ENCODE results near the gene KIF12. TPM values are rescaled to one million over a fixed set of nuclear protein-coding genes. Genes with fewer than 3 reads are reported as not detected.
"Not testable (repeated sequence)": the region's sequence is repeated elsewhere in the genome, so short reads cannot be mapped to it uniquely, and the experiment has no call there.

KIF12 gene
- total and polyA plus RNA-seq, 12 donors = 0.13 to 0.45 TPM; not detected in 10

DNA sequence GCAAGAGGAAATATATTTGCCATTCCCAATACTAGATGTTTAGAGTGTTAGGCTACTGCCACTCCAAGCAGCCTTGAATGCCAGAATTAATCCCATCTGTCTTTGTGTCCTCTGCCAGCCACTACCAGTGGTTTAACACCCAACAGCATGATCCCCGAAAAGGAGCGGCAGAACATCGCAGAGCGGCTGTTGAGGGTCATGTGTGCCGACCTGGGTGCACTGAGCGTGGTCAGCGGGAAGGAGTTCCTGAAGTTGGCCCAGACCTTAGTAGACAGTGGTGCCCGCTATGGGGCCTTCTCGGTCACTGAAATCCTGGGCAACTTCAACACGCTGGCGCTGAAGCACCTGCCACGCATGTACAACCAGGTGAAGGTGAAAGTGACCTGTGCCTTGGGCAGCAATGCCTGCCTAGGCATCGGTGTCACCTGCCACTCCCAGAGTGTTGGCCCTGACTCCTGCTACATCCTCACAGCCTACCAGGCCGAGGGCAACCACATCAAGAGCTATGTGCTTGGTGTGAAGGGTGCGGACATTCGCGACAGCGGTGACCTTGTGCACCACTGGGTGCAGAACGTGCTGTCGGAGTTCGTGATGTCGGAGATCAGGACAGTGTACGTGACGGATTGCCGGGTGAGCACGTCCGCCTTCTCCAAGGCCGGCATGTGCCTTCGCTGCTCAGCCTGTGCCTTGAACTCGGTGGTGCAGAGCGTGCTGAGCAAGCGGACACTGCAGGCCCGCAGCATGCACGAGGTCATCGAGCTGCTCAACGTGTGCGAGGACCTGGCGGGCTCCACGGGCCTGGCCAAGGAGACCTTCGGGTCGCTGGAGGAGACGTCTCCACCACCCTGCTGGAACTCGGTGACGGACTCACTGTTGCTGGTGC, 50.3 kb downstream of the KIF12 start:
- no peaks in the 10 kb centered on the region for H3K27me3 ChIP-seq
- peaks cover 0 to 54% (median 4%) of the 10 kb centered on the region in 9 donors for H3K36me3 ChIP-seq
- no peaks in the 10 kb centered on the region for H3K4me1 ChIP-seq
- 97 to 98% methylated on average over 44 of the region's 44 CpGs for WGBS, 2 donors
- ATAC-seq (no peak), DNase-seq (no peak)
- no peak overlapping the region for H3K27ac ChIP-seq
- H3K4me3 ChIP-seq = no peak overlapping the region
- H3K9me3 ChIP-seq = peaks cover 0 to 13% (median 0%) of the 10 kb centered on the region in 11 donors
- intact Hi-C loops (cut with DNase I) = no loop called here
- TF ChIP-seq, protein P1, sequence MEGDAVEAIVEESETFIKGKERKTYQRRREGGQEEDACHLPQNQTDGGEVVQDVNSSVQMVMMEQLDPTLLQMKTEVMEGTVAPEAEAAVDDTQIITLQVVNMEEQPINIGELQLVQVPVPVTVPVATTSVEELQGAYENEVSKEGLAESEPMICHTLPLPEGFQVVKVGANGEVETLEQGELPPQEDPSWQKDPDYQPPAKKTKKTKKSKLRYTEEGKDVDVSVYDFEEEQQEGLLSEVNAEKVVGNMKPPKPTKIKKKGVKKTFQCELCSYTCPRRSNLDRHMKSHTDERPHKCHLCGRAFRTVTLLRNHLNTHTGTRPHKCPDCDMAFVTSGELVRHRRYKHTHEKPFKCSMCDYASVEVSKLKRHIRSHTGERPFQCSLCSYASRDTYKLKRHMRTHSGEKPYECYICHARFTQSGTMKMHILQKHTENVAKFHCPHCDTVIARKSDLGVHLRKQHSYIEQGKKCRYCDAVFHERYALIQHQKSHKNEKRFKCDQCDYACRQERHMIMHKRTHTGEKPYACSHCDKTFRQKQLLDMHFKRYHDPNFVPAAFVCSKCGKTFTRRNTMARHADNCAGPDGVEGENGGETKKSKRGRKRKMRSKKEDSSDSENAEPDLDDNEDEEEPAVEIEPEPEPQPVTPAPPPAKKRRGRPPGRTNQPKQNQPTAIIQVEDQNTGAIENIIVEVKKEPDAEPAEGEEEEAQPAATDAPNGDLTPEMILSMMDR (IDR thresholded peaks at IDR 0.05) = no peak

GRCh38 chr9:114047717-114048116, 51.4 kb downstream of the KIF12 start:
- H3K36me3 ChIP-seq = peaks cover 0 to 49% (median 4%) of the 10 kb centered on the region in 9 donors
- no peaks in the 10 kb centered on the region for H3K27me3 ChIP-seq
- no peaks in the 10 kb centered on the region for H3K4me1 ChIP-seq
- TF ChIP-seq, protein P1 (IDR thresholded peaks at IDR 0.05) = peak in 4 of 9 donors; percentile 5 to 26 (median 16)
- no peak overlapping the region for H3K4me3 ChIP-seq
- intact Hi-C loops (cut with DNase I) = no loop called here
- DNase-seq (no peak), ATAC-seq (no peak)
- WGBS, 2 donors = 91% methylated on average over 3 of the region's 3 CpGs
- no peak overlapping the region for H3K27ac ChIP-seq
- H3K9me3 ChIP-seq = peaks cover 0 to 21% (median 0%) of the 10 kb centered on the region in 11 donors

- H3K4me3 ChIP-seq = no peak overlapping the region
- intact Hi-C loops (cut with DNase I) = no loop called here
- TF ChIP-seq, protein P1 (IDR thresholded peaks at IDR 0.05) = no peak
- H3K36me3 ChIP-seq = peaks cover 0 to 56% (median 4%) of the 10 kb centered on the region in 9 donors
- no peak overlapping the region for H3K27ac ChIP-seq
- H3K9me3 ChIP-seq = peaks cover 0 to 21% (median 0%) of the 10 kb centered on the region in 11 donors
- no peaks in the 10 kb centered on the region for H3K27me3 ChIP-seq
- 98 to 100% methylated on average over 1 of the region's 1 CpG for whole genome bisulfite sequencing, 2 donors
- no peaks in the 10 kb centered on the region for H3K4me1 ChIP-seq
- DNase-seq (no peak), ATAC-seq (no peak)
Observed at GRCh38 chr9:114046875-114047274, 52.2 kb downstream of the KIF12 start.

DNA sequence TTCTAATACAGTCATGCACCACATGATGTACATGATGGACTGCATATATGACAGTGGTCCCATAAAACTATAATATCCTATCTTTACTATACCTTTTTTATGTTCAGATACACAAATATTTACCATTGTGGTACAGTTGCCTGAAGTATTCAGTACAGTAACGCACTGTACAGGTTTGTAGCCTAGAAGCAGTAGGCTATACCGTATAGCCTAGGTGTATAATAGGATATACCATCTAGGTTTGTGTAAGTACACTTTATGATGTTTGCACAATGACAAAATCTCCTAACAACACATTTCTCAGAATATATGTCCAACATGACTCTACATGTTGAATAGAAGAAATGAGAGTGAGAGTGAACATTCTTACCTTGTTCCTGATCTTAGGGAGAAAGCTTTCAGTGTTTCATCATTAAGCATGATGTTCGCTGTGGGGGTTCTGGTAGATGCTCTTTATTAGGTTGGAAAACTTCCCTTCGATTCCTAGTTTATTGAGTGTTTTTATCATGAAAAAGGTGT, 52.8 kb downstream of the KIF12 start:
- 98% methylated on average over 4 of the region's 4 CpGs for WGBS, 2 donors

GRCh38 chr9:114043660-114044059, 55.4 kb downstream of the KIF12 start:
- H3K27ac ChIP-seq; intact Hi-C loops (cut with DNase I); H3K4me1 ChIP-seq; DNase-seq; H3K27me3 ChIP-seq; H3K4me3 ChIP-seq; ATAC-seq: not testable (repeated sequence)
- Histone ChIP-seq H3K9me3 (peaks cover 0 to 21% (median 0%) of the 10 kb centered on the region in 11 donors), H3K36me3 (peaks cover 0 to 49% (median 4%) of the 10 kb centered on the region in 9 donors)

More for the DNA sequence above, 52.8 kb downstream of the KIF12 start:
- Histone ChIP-seq H3K9me3 (peaks cover 0 to 21% (median 0%) of the 10 kb centered on the region in 11 donors), H3K27me3 (no peaks in the 10 kb centered on the region), H3K36me3 (peaks cover 0 to 55% (median 4%) of the 10 kb centered on the region in 9 donors), H3K4me3 (no peak overlapping the region), H3K4me1 (no peaks in the 10 kb centered on the region), H3K27ac (no peak overlapping the region)
- ATAC-seq (no peak), DNase-seq (no peak)
- TF ChIP-seq, protein P1 (IDR thresholded peaks at IDR 0.05) = no peak
- intact Hi-C loops (cut with DNase I) = no loop called here

All from heart right ventricle (tissue), 16 donors.